Smooth muscle cell (in vitro differentiated cells): ENCODE data around the gene KCNH5. TPM values are rescaled to one million over a fixed set of nuclear protein-coding genes. Genes with fewer than 3 reads are reported as not detected.
"Not testable (repeated sequence)": the region's sequence is repeated elsewhere in the genome, so short reads cannot be mapped to it uniquely, and the experiment has no call there.

Source experiments
- DNase-seq: peaks from one replicate; lab custom pipeline; 2025; ENCODE audit not compliant: unreplicated experiment; lab: John Stamatoyannopoulos, UW
- H2AFZ ChIP-seq: fragments of 200-600 bp; sonication (generic); 2 replicates; pipeline ENCODE4 v1.6.0; 2016; ENCODE audit warnings: antibody characterized with exemption, low read depth, mild to moderate bottlenecking
- H3F3A ChIP-seq: fragments of 200-600 bp; sonication (generic); 2 replicates; pipeline ENCODE4 v1.6.0; 2017; ENCODE audit warnings: antibody characterized with exemption, low read depth
- H3K27ac ChIP-seq: fragments of 200-600 bp; sonication (generic); 2 replicates; pipeline ENCODE4 v1.5.1; 2016; ENCODE audit warnings: low read depth, mild to moderate bottlenecking
- H3K27me3 ChIP-seq: fragments of 200-600 bp; sonication (generic); 2 replicates; pipeline ENCODE4 v1.6.1; 2016; ENCODE audit warnings: low read depth, mild to moderate bottlenecking
- H3K36me3 ChIP-seq: fragments of 200-600 bp; sonication (generic); 2 replicates; pipeline ENCODE4 v1.5.1; 2016; ENCODE audit warnings: low read depth
- H3K4me1 ChIP-seq: fragments of 200-600 bp; sonication (generic); 2 replicates; pipeline ENCODE4 v1.5.1; 2016; ENCODE audit warnings: low read depth
- H3K4me2 ChIP-seq: fragments of 200-600 bp; sonication (generic); 2 replicates; pipeline ENCODE4 v1.6.0; 2016; ENCODE audit warnings: mild to moderate bottlenecking
- H3K4me3 ChIP-seq: fragments of 200-600 bp; sonication (generic); 2 replicates; pipeline ENCODE4 v1.5.1; 2016; ENCODE audit warnings: mild to moderate bottlenecking
- H3K79me2 ChIP-seq: fragments of 200-600 bp; sonication (generic); 2 replicates; pipeline ENCODE4 v1.6.0; 2016; ENCODE audit warnings: low read depth, mild to moderate bottlenecking
- H3K9ac ChIP-seq: fragments of 200-600 bp; sonication (generic); 2 replicates; pipeline ENCODE4 v1.6.0; 2016; ENCODE audit warnings: low read depth
- H3K9me3 ChIP-seq: fragments of 200-600 bp; sonication (generic); replicated peaks from 2 replicates; pipeline ENCODE4 v1.5.1; 2016; ENCODE audit warnings: low read depth
- H4K20me1 ChIP-seq: fragments of 200-600 bp; sonication (generic); 2 replicates; pipeline ENCODE4 v1.6.0; 2016; ENCODE audit warnings: low read depth
- CTCF ChIP-seq: fragments of 200-600 bp; sonication (generic); IDR thresholded peaks from 2 replicates; pipeline ENCODE4 v1.5.1; 2017; ENCODE audit warnings: borderline replicate concordance, mild to moderate bottlenecking, antibody characterized with exemption; ENCODE audit not compliant: insufficient read depth, poor library complexity, severe bottlenecking
- WGBS: methylation state at CpG from one replicate; pipeline ENCODE4 v1.1.7; 2016; ENCODE audit warnings: low lambda C conversion rate; 5-methylcytosine and 5-hydroxymethylcytosine counted together
- polyA plus RNA-seq: library from polyadenylated mRNA; unstranded; fragments of >200 nt; fragmentation: Nextera tagmentation; extraction: Ambion mirVana; gene quantifications from 2 replicates; pipeline ENCODE4 v1.2.1, GENCODE V29; 2016
- total RNA-seq: library from RNA; depleted of rRNA; stranded (reverse); fragments of >200 nt; gene quantifications from 2 replicates; pipeline ENCODE4 v1.2.3, GENCODE V29; 2014

Gene KCNH5
- total and polyA plus RNA-seq, 2 experiments from 2014 or later = 0.03 to 0.54 TPM

GRCh38 chr14:62792578-62792977, 252.7 kb downstream of the KCNH5 start:
- Histone ChIP-seq H3K36me3 (no peaks in the 10 kb centered on the region), H2AFZ (no peak overlapping the region), H3K4me2 (no peak overlapping the region), H3K4me1 (no peaks in the 10 kb centered on the region), H3K79me2 (no peaks in the 10 kb centered on the region), H3K27ac (no peak overlapping the region), H3K9me3 (no peaks in the 10 kb centered on the region), H3F3A (no peaks in the 10 kb centered on the region), H3K9ac (no peak overlapping the region), H4K20me1 (no peaks in the 10 kb centered on the region), H3K27me3 (no peaks in the 10 kb centered on the region), H3K4me3 (no peak overlapping the region)
- WGBS = 91% methylated on average over 5 of the region's 5 CpGs
- no peak for TF ChIP-seq CTCF
- no peak for DNase-seq

- not testable (repeated sequence) for H3K27me3 ChIP-seq, H3K4me1 ChIP-seq, H3K4me2 ChIP-seq, H3K27ac ChIP-seq, H3K9ac ChIP-seq, H3K79me2 ChIP-seq, H2AFZ ChIP-seq, H4K20me1 ChIP-seq, DNase-seq, H3F3A ChIP-seq, H3K4me3 ChIP-seq, H3K9me3 ChIP-seq, H3K36me3 ChIP-seq
- WGBS = 65% methylated on average over 15 of the region's 15 CpGs
Measured at GRCh38 chr14:62781328-62781727, 263.9 kb downstream of the KCNH5 start.

GRCh38 chr14:62778852-62779251, 266.4 kb downstream of the KCNH5 start:
- Histone ChIP-seq H2AFZ (no peak overlapping the region), H3K36me3 (no peaks in the 10 kb centered on the region), H3K9me3 (no peaks in the 10 kb centered on the region), H3K79me2 (no peaks in the 10 kb centered on the region), H3F3A (no peaks in the 10 kb centered on the region), H3K27me3 (no peaks in the 10 kb centered on the region), H3K4me1 (no peaks in the 10 kb centered on the region), H3K27ac (no peak overlapping the region), H3K4me2 (no peak overlapping the region), H3K9ac (no peak overlapping the region), H3K4me3 (no peak overlapping the region), H4K20me1 (no peaks in the 10 kb centered on the region)
- 69% methylated on average over 1 of the region's 1 CpG for whole genome bisulfite sequencing
- no peak for TF ChIP-seq CTCF
- no peak for DNase-seq

- H3K27ac ChIP-seq = no peak overlapping the region
- H3K4me2 ChIP-seq = no peak overlapping the region
- no peaks in the 10 kb centered on the region for H3K9me3 ChIP-seq
- H2AFZ ChIP-seq = no peak overlapping the region
- no peaks in the 10 kb centered on the region for H3F3A ChIP-seq
- H3K4me3 ChIP-seq = no peak overlapping the region
- no peaks in the 10 kb centered on the region for H4K20me1 ChIP-seq
- TF ChIP-seq CTCF = no peak
- 87% methylated on average over 2 of the region's 2 CpGs for WGBS
- no peaks in the 10 kb centered on the region for H3K79me2 ChIP-seq
- H3K9ac ChIP-seq = no peak overlapping the region
- no peaks in the 10 kb centered on the region for H3K36me3 ChIP-seq
- H3K4me1 ChIP-seq = no peaks in the 10 kb centered on the region
- no peak for DNase-seq
- H3K27me3 ChIP-seq = no peaks in the 10 kb centered on the region
Measured at GRCh38 chr14:62778310-62778709, 266.9 kb downstream of the KCNH5 start.
